Loucy (cell line): ENCODE measurements around the gene NCOR2.
A peak's percentile ranks its signal among the peaks of the same experiment; 100 is the strongest.

Experiments used
- H2AFZ ChIP-seq: fragments of 200-600 bp; sonication (generic); 2 replicates; pipeline ENCODE4 v1.6.0; 2016; ENCODE audit warnings: antibody characterized with exemption, mild to moderate bottlenecking, low read length, moderate library complexity
- H3F3A ChIP-seq: fragments of 200-600 bp; 2 replicates; pipeline ENCODE4 v1.6.0; 2016; ENCODE audit warnings: antibody characterized with exemption, low read depth, mild to moderate bottlenecking
- H3K27me3 ChIP-seq: fragments of 200-600 bp; sonication (generic); 2 replicates; pipeline ENCODE4 v1.6.1; 2014; ENCODE audit warnings: low read length, mild to moderate bottlenecking; ENCODE audit not compliant: insufficient read depth, poor library complexity, severe bottlenecking
- H3K36me3 ChIP-seq: fragments of 200-600 bp; sonication (generic); 2 replicates; pipeline ENCODE4 v1.6.1; 2016; ENCODE audit warnings: low read length; ENCODE audit not compliant: insufficient read depth
- H3K4me1 ChIP-seq: fragments of 200-600 bp; sonication (generic); 2 replicates; pipeline ENCODE4 v1.5.1; 2014; ENCODE audit warnings: low read length, mild to moderate bottlenecking; ENCODE audit not compliant: insufficient read depth, poor library complexity, severe bottlenecking
- H3K4me2 ChIP-seq: fragments of 200-600 bp; sonication (generic); 2 replicates; pipeline ENCODE4 v1.6.0; 2014; ENCODE audit warnings: antibody characterized with exemption, low read length, low read depth, mild to moderate bottlenecking; ENCODE audit not compliant: poor library complexity, severe bottlenecking
- H3K4me3 ChIP-seq: fragments of 200-600 bp; sonication (generic); 2 replicates; pipeline ENCODE4 v1.5.1; 2014; ENCODE audit warnings: low read length, mild to moderate bottlenecking, mixed read lengths; ENCODE audit not compliant: poor library complexity, severe bottlenecking
- H3K79me2 ChIP-seq: fragments of 200-600 bp; sonication (generic); 2 replicates; pipeline ENCODE4 v1.6.1; 2014; ENCODE audit warnings: low read length; ENCODE audit not compliant: insufficient read depth
- H3K9ac ChIP-seq: fragments of 200-600 bp; sonication (generic); 2 replicates; pipeline ENCODE4 v1.6.0; 2014; ENCODE audit warnings: mild to moderate bottlenecking, low read depth, low read length, moderate library complexity; ENCODE audit not compliant: poor library complexity, severe bottlenecking
- H3K9me2 ChIP-seq: fragments of 200-600 bp; sonication (generic); replicated peaks from 2 replicates; pipeline ENCODE4 v1.6.1; 2016; ENCODE audit warnings: low read depth, low read length, mixed read lengths
- H3K9me3 ChIP-seq: fragments of 200-600 bp; sonication (generic); 2 replicates; pipeline ENCODE4 v1.6.1; 2014; ENCODE audit warnings: mild to moderate bottlenecking, antibody characterized with exemption, low read length, low read depth; ENCODE audit not compliant: insufficient read depth
- H4K20me1 ChIP-seq: fragments of 200-600 bp; sonication (generic); 2 replicates; pipeline ENCODE4 v1.6.0; 2014; ENCODE audit warnings: antibody characterized with exemption, low read length, mild to moderate bottlenecking; ENCODE audit not compliant: insufficient read depth, poor library complexity, severe bottlenecking
- CTCF ChIP-seq: fragments of 200-600 bp; sonication (generic); conservative IDR thresholded peaks from 2 replicates; pipeline ENCODE4 v1.5.1; 2014; ENCODE audit warnings: mild to moderate bottlenecking, antibody characterized with exemption, low read length
- EZH2phosphoT487 ChIP-seq: fragments of 200-600 bp; IDR thresholded peaks from 2 replicates; pipeline ENCODE4 v1.6.1; 2018; ENCODE audit warnings: antibody characterized with exemption, mild to moderate bottlenecking, moderate library complexity, borderline replicate concordance

Gene NCOR2

GRCh38 chr12:124554429-124555029 lies 12.9 kb downstream of the NCOR2 start:
- peak overlapping the region; percentile 36 for H3K9ac ChIP-seq
- no peaks in the 10 kb centered on the region for H3K9me3 ChIP-seq
- H3F3A ChIP-seq, result no peaks in the 10 kb centered on the region
- no peak for TF ChIP-seq EZH2phosphoT487
- no peak for TF ChIP-seq CTCF
- no peaks in the 10 kb centered on the region for H3K9me2 ChIP-seq
- peaks cover 98% of the 10 kb centered on the region for H3K79me2 ChIP-seq
- H3K27me3 ChIP-seq, result no peaks in the 10 kb centered on the region
- no peak overlapping the region for H2AFZ ChIP-seq
- H3K4me1 ChIP-seq, result peaks cover 49% of the 10 kb centered on the region
- H3K4me3 ChIP-seq, result peak overlapping the region; percentile 52
- no peaks in the 10 kb centered on the region for H3K36me3 ChIP-seq
- peaks cover 84% of the 10 kb centered on the region for H4K20me1 ChIP-seq
- H3K4me2 ChIP-seq, result peak overlapping the region; percentile 84

GRCh38 chr12:124553862-124554428 lies 13.5 kb downstream of the NCOR2 start:
- peaks cover 84% of the 10 kb centered on the region for H4K20me1 ChIP-seq

GRCh38 chr12:124551268-124552144 lies 15.9 kb downstream of the NCOR2 start:
- Histone ChIP-seq H3K4me3 (no peak overlapping the region), H3K4me1 (peaks cover 46% of the 10 kb centered on the region), H3F3A (no peaks in the 10 kb centered on the region), H3K9ac (no peak overlapping the region), H3K9me2 (no peaks in the 10 kb centered on the region), H4K20me1 (peaks cover 90% of the 10 kb centered on the region), H3K27me3 (no peaks in the 10 kb centered on the region), H2AFZ (no peak overlapping the region), H3K9me3 (no peaks in the 10 kb centered on the region), H3K79me2 (peaks cover 97% of the 10 kb centered on the region), H3K4me2 (no peak overlapping the region), H3K36me3 (no peaks in the 10 kb centered on the region)
- no peak for TF ChIP-seq CTCF
- no peak for TF ChIP-seq EZH2phosphoT487

More at GRCh38 chr12:124553862-124554428, 13.5 kb downstream of the NCOR2 start:
- Histone ChIP-seq H3K27me3 (no peaks in the 10 kb centered on the region), H3K9me2 (no peaks in the 10 kb centered on the region), H3K4me1 (peaks cover 49% of the 10 kb centered on the region), H3K79me2 (peaks cover 98% of the 10 kb centered on the region), H3K9me3 (no peaks in the 10 kb centered on the region), H3F3A (no peaks in the 10 kb centered on the region), H3K4me3 (peak overlapping the region; percentile 52), H3K36me3 (no peaks in the 10 kb centered on the region), H3K4me2 (peak overlapping the region; percentile 84), H2AFZ (no peak overlapping the region), H3K9ac (peak overlapping the region; percentile 36)
- TF ChIP-seq EZH2phosphoT487 (no peak), CTCF (no peak)
